ENCODE data around the gene CC2D1B. TPM values are rescaled to one million over a fixed set of nuclear protein-coding genes. Genes with fewer than 3 reads are reported as not detected.

Gene CC2D1B
- total RNA-seq, 2 experiments from 2014 or later, result 26.1 to 26.5 TPM

- peaks cover 3% of the 10 kb centered on the region for H3K36me3 Mint-ChIP-seq
- DNase-seq, result no peak
- H3K4me1 Mint-ChIP-seq, result peaks cover 2% of the 10 kb centered on the region
- H3K27ac Mint-ChIP-seq, result no peak overlapping the region
- no peaks in the 10 kb centered on the region for H3K27me3 Mint-ChIP-seq
- H3K4me3 Mint-ChIP-seq, result no peak overlapping the region
- no peaks in the 10 kb centered on the region for H3K9me3 Mint-ChIP-seq
Measured at GRCh38 chr1:52345252-52345651, 20.8 kb downstream of the CC2D1B start.

GRCh38 chr1:52343979-52344378, 22.0 kb downstream of the CC2D1B start:
- no peaks in the 10 kb centered on the region for H3K9me3 Mint-ChIP-seq
- DNase-seq, result no peak
- peaks cover 3% of the 10 kb centered on the region for H3K36me3 Mint-ChIP-seq
- no peaks in the 10 kb centered on the region for H3K27me3 Mint-ChIP-seq
- no peak overlapping the region for H3K4me3 Mint-ChIP-seq
- no peak overlapping the region for H3K27ac Mint-ChIP-seq
- H3K4me1 Mint-ChIP-seq, result peaks cover 2% of the 10 kb centered on the region

- H3K36me3 Mint-ChIP-seq, result no peaks in the 10 kb centered on the region
- H3K27me3 Mint-ChIP-seq, result no peaks in the 10 kb centered on the region
- no peak for DNase-seq
- H3K4me1 Mint-ChIP-seq, result no peaks in the 10 kb centered on the region
- no peaks in the 10 kb centered on the region for H3K9me3 Mint-ChIP-seq
- no peak overlapping the region for H3K4me3 Mint-ChIP-seq
- H3K27ac Mint-ChIP-seq, result no peak overlapping the region
Measured at GRCh38 chr1:52341655-52342260, 24.2 kb downstream of the CC2D1B start.

- Mint-ChIP-seq H3K36me3 (peaks cover 4% of the 10 kb centered on the region), H3K4me3 (no peak overlapping the region)
- no peak for DNase-seq
Measured at GRCh38 chr1:52337439-52337838, 28.6 kb downstream of the CC2D1B start.

GRCh38 chr1:52334906-52335528, 31.0 kb downstream of the CC2D1B start:
- Mint-ChIP-seq H3K9me3 (no peaks in the 10 kb centered on the region), H3K27ac (no peak overlapping the region), H3K27me3 (no peaks in the 10 kb centered on the region), H3K4me1 (peaks cover 6% of the 10 kb centered on the region), H3K36me3 (peaks cover 4% of the 10 kb centered on the region), H3K4me3 (no peak overlapping the region)
- DNase-seq, result no peak

More at GRCh38 chr1:52337439-52337838, 28.6 kb downstream of the CC2D1B start:
- H3K27me3 Mint-ChIP-seq, result no peaks in the 10 kb centered on the region
- H3K27ac Mint-ChIP-seq, result no peak overlapping the region
- H3K9me3 Mint-ChIP-seq, result no peaks in the 10 kb centered on the region
- H3K4me1 Mint-ChIP-seq, result no peaks in the 10 kb centered on the region

GRCh38 chr1:52332411-52332810, 33.6 kb downstream of the CC2D1B start:
- Mint-ChIP-seq H3K9me3 (no peaks in the 10 kb centered on the region), H3K36me3 (peaks cover 4% of the 10 kb centered on the region)

GRCh38 chr1:52328615-52329014, 37.4 kb downstream of the CC2D1B start:
- Mint-ChIP-seq H3K27me3 (no peaks in the 10 kb centered on the region), H3K4me3 (no peak overlapping the region), H3K27ac (no peak overlapping the region), H3K9me3 (no peaks in the 10 kb centered on the region), H3K36me3 (no peaks in the 10 kb centered on the region), H3K4me1 (peaks cover 10% of the 10 kb centered on the region)
- DNase-seq, result no peak

More at GRCh38 chr1:52332411-52332810, 33.6 kb downstream of the CC2D1B start:
- H3K27me3 Mint-ChIP-seq, result no peaks in the 10 kb centered on the region
- no peak overlapping the region for H3K27ac Mint-ChIP-seq
- peaks cover 10% of the 10 kb centered on the region for H3K4me1 Mint-ChIP-seq
- no peak for DNase-seq
- no peak overlapping the region for H3K4me3 Mint-ChIP-seq

- peaks cover 10% of the 10 kb centered on the region for H3K4me1 Mint-ChIP-seq
- no peaks in the 10 kb centered on the region for H3K27me3 Mint-ChIP-seq
- H3K36me3 Mint-ChIP-seq, result peaks cover 5% of the 10 kb centered on the region
- H3K4me3 Mint-ChIP-seq, result no peak overlapping the region
- no peak for DNase-seq
- no peaks in the 10 kb centered on the region for H3K9me3 Mint-ChIP-seq
- no peak overlapping the region for H3K27ac Mint-ChIP-seq
Measured at GRCh38 chr1:52325786-52326185, 40.2 kb downstream of the CC2D1B start.

- H3K27me3 Mint-ChIP-seq, result no peaks in the 10 kb centered on the region
- H3K36me3 Mint-ChIP-seq, result peaks cover 5% of the 10 kb centered on the region
- H3K4me1 Mint-ChIP-seq, result no peaks in the 10 kb centered on the region
- no peak for DNase-seq
- H3K27ac Mint-ChIP-seq, result no peak overlapping the region
- no peak overlapping the region for H3K4me3 Mint-ChIP-seq
- H3K9me3 Mint-ChIP-seq, result no peaks in the 10 kb centered on the region
Measured at GRCh38 chr1:52323731-52324130, 42.3 kb downstream of the CC2D1B start.

GRCh38 chr1:52321061-52321460, 44.9 kb downstream of the CC2D1B start:
- H3K4me3 Mint-ChIP-seq, result no peak overlapping the region
- no peak overlapping the region for H3K27ac Mint-ChIP-seq
- H3K36me3 Mint-ChIP-seq, result peaks cover 5% of the 10 kb centered on the region
- no peaks in the 10 kb centered on the region for H3K4me1 Mint-ChIP-seq
- no peaks in the 10 kb centered on the region for H3K9me3 Mint-ChIP-seq
- no peaks in the 10 kb centered on the region for H3K27me3 Mint-ChIP-seq
- no peak for DNase-seq

- Mint-ChIP-seq H3K4me1 (no peaks in the 10 kb centered on the region), H3K36me3 (peaks cover 5% of the 10 kb centered on the region), H3K27me3 (no peaks in the 10 kb centered on the region), H3K4me3 (no peak overlapping the region), H3K9me3 (no peaks in the 10 kb centered on the region), H3K27ac (no peak overlapping the region)
- no peak for DNase-seq
Measured at GRCh38 chr1:52306227-52307006, 59.6 kb downstream of the CC2D1B start.

GRCh38 chr1:52305417-52306226, 60.4 kb downstream of the CC2D1B start:
- no peak for DNase-seq
- Mint-ChIP-seq H3K4me3 (no peak overlapping the region), H3K4me1 (no peaks in the 10 kb centered on the region), H3K9me3 (no peaks in the 10 kb centered on the region), H3K27ac (no peak overlapping the region), H3K27me3 (no peaks in the 10 kb centered on the region), H3K36me3 (peaks cover 6% of the 10 kb centered on the region)
